ENCODE measurements around the gene ZBTB47.

The ZBTB47 gene

DNA sequence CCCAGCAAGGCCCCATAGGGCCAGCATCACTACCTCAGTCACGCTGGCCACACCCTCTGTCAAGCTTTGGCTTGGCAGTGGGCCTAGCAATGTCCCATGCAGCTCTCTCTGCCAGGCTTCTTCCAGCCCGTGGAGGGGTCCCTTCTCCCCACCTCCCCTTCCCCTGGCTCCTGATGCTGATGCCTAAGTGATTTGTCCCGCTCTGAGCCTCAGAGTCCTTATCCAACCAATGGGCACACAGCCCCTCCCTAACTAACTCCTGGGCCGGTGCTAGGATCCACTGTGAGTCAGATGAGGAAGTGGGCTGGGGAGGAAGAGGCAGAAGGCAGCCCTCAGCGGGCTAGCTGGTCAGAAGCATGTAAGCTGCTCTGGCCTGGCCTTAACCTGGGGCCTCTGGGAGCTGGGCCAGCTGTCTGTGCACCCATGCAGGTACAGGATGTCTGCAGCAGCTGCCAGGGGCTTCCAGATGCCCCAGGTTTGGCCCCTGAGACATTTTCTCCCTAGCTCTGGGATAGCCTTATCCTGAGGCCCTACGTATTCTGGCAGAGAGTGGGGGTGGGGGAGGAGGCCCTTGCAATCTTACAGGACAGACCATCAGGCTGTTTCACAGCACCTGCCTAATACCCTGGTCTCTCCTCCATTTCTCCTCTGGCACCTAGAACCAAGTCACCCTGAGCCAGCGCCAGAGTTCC, 740 bp upstream of the ZBTB47 start:
- DNase-seq (ENCODE audit: low spot score): peak; percentile 78

DNA sequence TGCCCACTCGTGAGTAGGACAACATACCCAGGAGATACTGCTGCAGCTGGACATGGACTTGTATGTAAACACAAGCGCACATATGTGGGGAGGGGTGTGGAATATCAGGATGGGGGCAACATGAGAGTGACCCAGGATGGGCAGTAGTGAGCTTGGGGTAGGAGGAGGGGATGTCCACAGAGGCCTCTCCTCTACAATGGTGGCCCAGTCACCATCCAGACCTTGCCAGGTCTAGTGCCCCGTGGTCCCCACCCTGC, 266 bp upstream of the ZBTB47 start:
- DNase-seq (ENCODE audit: low spot score): no peak

DNA sequence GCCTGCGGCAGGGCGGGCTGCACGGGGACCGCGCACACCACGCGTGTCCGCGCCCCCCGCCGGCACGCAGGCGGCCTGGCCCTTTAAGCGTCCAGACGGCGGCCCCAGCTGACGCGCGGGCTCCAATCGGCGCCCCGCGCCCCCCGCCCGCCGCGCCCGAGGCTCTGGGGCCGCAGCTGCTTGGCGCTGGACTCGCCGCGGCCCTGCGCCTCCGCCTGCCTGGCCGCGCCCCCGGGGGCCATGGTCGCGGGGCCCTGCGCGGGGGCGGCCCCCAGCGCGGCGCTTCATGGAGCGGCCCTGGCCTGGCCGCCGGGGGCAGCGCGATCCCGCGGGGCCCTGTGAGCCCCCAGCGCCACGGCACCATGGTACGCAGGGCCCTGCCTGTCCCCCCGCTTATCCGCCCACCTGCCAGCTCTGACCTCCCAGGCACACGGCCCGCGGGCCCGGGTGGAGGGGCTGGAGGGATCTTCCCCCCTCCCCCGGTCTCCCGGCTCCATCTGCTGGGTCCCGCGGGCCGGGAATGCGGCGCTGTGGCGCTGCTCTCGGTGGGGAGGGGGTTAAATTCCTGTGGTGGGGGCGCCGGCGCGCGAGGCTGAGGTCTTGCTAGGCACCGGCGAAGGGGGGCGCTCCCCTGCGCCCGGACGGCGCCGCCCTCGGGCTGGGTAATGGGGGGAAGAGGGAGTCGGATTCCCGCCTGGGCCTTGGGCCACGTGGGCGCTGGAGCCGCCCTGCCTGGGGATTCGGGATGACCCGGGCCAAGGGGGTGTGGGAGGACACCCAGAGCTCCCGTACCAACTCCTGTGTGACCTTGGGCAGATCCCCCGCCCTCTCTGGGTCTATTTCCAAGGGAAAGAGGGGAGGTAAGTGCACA, 1.1 kb downstream of the ZBTB47 start:
- DNase-seq (ENCODE audit: low spot score): peak; percentile 83

DNA sequence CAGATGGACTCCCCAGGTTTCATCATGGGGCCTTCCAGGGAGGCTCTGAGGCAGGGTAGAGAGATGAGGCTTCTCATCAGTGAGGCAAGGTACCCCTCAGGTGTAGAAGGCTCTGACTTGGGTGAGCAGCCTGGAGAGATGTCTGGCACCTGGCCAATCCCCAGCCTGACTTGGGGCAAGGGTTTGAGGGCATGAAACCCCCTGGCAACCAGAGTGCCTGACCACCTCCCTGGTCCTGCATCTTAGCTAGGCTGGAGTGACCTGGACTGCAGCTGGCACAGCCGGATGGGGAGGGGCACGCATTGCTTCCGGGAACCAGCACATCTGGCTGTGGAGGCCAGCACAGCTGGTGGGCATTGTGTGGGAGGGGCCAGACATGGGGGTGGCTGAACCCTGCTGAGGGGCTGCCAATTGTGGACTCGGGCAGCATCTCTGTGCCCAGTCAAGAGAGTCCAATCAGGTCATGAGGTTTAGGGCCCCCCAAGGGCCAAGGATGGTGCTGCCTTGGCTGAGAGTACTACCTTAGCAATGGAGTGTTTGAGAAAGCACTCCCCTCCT, 1.9 kb downstream of the ZBTB47 start:
- DNase-seq (ENCODE audit: low spot score): peak; percentile 49

DNA sequence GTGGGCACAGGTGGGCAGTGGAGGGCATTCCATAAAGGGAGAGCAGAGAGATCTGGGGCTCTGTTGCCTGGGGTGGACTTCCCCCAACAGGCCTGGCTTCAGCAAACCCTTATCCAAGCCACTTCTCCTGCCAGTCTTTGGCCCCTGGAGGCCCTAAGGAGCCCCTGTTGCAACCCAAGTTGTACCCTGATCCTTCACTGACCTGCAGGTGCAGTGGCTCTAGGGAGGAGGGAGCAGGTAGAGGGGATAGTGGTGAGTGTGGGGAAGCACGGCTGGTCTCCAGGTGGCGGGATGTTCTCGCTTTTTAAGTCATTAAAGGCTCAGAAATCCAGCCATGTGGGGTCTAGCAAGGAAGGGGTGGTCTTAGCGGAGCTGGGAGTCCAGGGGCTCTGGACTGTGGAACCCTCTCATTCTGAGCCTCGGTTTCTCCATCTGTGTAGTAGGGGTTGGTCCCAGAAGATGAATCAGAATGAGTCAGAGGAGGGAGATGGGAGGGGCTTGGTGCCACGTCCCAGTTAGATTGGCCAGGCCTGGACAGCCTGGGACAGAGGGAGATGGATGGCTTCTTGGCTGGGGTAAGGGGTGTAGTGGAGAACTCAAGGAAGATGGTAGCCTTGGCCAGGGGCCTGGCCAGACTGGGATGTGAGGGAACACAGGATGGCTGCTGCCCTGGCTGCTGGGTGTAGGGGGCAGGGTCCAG, 2.6 kb downstream of the ZBTB47 start:
- peak; percentile 75 for DNase-seq (ENCODE audit: low spot score)

DNA sequence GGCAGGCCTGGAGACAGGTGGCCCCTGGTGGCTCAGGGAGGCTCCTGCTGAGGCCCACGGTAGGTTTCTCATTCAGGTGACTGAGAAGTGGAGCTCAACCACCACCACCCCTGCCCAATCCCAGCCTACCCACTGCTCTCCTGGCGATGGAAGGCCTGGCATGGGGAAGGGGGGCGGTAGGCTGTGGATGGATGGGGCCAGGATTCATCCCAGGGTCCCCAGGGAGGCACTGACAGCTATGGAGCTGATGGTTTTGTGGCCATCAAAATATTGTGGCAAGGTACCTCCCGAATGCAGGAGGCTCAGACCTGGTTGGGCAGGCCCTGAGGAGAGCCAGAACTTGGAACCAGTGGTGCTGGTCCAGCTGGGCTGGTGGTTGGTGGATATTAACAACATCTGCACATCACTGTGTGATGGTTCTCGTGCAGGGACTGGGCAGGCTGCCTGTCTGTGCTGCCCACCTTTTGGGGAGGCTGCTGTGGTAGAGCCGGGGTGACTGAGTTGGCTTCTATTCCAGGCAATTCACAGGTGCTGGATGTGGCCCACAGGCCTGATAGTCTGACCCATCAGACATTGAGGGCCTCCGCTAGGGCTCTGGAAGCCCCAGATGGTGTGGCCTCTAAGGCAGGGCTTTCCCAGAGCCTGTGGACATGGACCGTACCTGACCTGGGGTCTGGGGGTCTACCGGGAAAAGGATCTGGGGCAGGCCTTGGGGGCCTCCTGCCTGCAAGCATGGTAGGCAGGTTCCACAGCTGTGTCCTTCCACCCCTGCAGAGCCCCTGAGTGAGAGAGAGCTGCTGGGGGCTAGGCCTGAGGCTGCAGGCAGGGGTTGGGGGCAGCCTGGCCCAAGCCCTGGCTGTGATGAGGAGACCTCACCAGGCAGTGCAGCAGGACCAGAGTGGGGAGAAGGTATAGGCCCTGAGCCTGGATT, 3.4 kb downstream of the ZBTB47 start:
- no peak for DNase-seq (ENCODE audit: low spot score)

DNA sequence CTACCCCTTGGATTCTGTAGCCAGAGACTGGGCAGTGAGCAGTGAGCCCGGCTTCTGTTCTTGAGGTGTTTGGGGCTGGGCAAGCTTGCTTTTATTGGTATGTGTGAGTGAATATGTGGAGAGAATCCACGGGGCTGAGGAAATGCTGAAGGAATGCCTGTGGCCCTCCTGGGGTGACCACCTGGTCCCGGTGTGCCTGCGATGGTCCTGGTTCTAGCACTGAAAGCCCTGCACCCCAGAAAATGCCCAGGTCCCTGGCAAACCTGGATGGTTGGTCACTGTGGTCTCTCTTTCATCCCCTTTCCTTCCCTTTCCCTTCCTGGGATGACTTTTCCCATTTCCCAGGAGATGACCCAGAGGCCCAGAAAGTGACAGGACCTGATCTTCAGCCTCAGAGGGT, 4.2 kb downstream of the ZBTB47 start:
- DNase-seq (ENCODE audit: low spot score): no peak

DNA sequence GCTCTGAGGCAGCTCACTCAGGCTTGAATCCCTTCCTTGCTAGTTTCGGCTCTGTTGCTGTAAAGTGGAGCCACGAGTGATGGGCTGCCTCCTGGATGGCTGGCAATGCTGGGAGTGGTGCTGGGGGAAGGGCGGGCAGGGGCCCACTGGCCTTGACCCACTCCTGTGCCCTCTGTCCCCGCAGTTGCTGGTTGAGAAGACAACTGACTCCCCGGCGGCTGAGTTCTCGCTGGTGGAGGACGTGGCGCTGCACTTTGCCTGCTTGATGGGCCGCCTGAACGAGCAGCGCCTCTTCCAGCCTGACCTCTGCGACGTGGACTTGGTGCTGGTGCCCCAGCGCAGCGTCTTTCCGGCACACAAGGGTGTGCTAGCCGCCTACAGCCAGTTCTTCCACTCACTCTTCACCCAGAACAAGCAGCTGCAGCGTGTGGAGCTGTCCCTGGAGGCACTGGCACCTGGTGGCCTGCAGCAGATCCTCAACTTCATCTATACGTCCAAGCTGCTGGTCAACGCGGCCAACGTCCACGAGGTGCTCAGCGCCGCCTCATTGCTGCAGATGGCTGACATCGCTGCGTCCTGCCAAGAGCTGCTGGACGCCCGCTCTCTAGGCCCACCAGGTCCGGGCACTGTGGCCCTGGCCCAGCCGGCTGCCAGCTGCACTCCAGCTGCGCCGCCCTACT, 4.7 kb downstream of the ZBTB47 start:
- DNase-seq (ENCODE audit: low spot score): no peak

DNA sequence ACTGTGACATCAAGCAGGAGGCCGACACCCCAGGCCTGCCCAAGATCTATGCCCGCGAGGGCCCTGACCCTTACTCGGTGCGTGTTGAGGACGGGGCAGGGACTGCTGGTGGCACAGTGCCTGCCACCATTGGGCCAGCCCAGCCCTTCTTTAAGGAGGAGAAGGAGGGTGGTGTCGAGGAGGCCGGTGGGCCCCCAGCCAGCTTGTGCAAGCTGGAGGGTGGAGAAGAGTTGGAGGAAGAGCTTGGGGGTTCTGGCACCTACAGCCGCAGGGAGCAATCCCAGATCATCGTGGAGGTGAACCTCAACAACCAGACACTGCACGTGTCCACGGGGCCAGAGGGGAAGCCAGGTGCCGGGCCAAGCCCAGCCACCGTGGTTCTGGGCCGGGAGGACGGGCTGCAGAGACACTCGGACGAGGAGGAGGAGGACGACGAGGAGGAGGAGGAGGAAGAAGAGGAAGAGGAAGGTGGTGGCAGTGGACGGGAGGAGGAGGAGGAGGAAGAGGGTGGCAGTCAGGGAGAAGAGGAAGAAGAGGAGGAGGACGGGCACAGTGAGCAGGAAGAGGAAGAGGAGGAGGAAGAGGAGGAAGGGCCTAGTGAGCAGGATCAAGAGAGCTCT, 5.4 kb downstream of the ZBTB47 start:
- DNase-seq (ENCODE audit: low spot score): no peak

DNA sequence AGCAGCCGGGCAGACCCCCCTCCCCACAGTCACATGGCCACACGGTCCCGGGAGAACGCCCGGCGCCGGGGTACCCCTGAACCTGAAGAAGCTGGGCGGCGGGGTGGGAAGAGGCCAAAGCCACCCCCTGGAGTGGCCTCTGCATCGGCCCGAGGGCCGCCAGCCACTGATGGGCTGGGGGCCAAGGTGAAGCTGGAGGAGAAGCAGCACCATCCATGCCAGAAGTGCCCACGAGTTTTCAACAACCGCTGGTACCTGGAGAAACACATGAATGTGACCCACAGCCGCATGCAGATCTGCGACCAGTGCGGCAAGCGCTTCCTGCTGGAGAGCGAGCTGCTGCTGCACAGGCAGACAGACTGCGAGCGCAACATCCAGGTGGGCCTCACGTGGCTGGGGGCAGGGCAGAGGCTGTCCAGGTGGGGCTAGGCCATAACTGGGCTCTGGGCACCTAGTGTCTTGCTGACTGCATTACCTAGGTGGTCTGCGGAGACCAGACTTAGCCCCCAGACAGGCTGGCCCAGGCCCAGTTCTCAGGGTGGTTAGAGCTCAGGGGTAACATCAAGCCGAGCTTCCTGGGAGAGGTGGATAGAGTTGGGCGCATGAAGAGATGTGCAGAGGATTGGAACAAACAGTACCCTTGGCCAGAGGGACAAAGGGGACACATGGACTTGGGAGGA, 6.1 kb downstream of the ZBTB47 start:
- peak; percentile 12 for DNase-seq (ENCODE audit: low spot score)

DNA sequence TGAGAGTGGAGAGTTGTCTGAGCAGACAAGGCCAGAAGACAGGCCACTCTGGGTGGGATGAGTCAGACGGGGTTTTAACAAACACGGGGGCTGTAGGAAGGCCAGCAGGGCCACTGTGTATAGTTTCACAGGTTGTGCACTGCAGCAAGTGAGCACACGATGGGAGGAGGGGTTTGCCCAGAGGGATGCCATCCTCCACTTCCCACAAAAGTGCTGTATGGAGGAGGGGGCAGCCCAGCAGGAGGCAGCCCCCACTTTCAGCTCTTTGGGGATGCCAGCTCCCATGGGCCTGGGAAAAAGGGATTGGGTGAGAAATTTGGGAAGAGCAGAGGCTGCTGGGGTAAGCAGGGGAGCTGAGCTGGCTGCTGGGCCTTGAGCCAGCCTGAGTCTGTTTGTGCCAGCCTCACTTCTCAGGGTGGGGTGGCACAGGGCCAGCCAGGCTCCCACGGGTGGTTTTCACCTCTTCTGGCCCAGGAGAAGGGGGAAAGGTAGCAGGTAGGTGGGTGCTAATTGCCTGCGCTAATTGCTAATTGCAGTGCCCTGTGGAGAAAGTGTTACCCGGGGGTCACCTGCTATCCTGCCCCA, 6.7 kb downstream of the ZBTB47 start:
- DNase-seq (ENCODE audit: low spot score): peak; percentile 69

DNA sequence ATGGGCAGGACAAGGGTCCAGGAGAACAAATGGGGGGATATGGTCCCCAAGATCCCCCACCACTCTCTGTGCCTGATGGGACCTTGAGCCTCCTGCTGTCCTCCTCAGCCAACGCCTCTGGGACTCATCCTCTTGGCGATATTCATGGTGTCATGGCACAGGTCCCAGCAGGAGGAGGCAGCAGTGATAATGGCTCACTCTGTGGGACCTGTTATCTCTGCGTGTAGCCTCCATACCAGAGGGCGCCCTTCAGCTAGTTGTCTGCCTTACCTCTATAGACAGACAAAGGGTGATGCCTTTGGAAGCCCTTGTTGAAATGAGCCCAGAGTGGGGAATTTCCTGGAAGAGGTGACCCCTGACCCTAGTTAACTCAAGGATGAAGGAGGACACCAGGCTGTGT, 7.4 kb downstream of the ZBTB47 start:
- peak; percentile 16 for DNase-seq (ENCODE audit: low spot score)

DNA sequence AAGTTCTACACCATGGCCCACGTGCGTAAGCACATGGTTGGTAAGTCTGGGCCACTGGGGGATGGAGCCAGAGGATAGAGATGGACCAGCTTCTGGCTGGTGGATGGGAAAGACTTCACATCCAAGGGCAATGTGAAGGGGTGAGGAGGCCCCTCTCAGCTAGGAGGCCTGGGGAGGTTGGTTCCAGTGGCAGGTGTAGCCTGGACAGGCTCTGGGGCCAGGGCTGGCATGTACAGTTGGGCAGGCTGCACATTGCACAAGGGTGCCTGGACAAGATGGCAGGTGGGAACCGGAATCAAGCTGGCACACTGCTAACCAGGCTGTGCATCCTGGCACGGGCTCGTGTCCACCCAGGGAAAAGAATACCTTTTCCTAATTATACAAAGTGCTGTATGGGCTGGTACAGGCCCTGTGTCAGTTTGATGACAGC, 8.1 kb downstream of the ZBTB47 start:
- DNase-seq (ENCODE audit: low spot score): no peak

DNA sequence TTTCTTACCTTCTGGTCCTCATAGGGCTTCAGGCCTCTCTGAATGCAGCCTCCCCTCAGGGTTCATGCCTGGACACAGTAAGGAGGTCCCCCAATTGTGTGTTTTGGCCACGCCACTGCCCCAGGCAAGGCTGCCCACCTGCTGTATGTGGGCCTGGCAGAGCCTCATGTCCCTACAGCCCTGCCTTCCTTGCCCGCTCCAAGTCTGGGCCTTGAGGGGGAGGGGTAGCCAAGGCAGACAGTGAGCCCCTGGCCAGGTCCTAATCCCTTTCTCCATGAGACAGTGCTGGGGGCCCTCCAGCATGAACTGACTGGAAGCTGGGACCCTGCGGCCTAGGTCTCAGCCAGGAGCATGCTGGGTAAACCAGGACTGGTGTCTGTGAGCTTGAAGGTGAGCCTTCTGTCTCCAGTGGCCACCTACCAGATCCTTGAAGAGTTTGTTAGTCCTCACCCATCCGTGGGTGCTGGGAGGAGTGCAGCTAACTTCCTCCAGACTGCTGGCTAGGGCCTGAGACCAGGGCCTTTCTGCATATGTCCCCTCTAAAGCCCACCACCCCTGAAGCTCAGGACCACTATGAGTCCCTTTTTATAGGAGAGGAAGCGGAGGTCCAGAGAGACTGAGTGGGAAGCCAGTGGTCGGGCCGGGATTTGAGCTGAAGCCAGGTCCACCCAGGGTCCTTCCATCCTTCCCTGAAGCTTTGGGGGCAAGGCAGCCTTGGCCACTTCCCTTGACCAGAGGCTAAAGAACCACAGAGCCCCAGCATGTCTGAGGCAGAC, 8.7 kb downstream of the ZBTB47 start:
- DNase-seq (ENCODE audit: low spot score): no peak

DNA sequence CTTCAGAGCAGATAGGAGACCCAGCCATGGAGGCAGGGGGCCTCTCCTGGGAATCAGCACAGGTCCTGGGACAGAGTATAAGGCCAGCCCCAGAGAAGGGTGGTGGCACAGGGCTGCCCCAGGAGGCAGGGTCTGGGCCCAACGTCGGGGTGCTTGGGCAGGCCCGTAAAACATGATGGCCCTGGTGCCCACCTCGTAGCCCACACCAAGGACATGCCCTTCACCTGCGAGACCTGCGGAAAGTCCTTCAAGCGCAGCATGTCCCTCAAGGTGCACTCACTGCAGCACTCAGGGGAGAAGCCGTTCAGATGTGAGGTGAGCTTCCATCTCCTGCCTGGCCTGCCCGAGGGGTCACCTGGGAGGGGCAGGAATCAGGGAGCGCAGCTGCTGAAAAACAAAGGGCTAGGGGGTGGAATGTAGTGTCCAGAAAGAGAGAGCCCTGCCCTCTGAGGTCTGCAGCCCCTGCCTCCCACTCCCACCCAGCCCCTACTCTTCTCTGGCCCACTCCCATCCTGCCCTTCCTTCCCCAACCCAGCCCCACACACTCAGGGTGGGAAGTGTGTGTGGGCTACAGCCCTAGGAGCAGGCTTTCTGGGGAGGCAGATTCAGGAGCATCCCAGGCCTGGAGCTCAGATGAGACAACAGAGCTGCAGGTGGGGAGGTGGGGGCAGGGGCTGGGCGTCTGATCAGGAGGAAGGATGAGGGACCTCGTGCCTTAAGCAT, 9.5 kb downstream of the ZBTB47 start:
- DNase-seq (ENCODE audit: low spot score): no peak

DNA sequence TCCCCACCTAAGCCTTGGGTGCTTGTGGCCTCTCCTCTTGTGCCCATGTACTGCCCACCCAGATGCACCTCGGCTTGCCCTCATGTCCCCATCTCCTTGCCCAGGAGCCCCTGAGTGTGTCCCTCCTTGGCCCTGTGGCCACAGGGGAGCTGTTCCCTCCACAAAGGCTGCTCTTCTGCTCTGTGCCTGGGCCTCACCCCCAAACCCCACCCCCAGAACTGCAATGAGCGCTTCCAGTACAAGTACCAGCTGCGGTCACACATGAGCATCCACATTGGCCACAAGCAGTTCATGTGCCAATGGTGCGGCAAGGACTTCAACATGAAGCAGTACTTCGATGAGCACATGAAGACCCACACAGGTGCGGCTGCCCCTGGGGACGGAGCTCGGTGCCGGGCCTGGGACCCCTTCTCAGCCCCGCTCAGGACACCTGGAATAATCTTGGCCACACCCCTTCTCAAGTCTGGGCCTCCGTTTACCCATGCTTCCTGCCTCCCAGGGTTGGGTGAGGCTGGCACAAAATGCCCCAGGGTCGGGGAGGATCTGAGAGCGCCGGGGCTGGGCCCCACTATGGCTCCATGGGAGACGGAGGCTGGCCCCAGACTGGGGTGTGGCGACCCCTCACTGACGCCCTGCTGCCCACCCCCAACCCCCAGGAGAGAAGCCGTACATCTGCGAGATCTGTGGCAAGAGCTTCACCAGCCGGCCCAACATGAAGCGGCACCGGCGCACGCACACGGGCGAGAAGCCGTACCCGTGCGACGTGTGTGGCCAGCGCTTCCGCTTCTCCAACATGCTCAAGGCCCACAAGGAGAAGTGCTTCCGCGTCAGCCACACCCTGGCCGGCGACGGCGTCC, 10.3 kb downstream of the ZBTB47 start:
- DNase-seq (ENCODE audit: low spot score): peak; percentile 11

DNA sequence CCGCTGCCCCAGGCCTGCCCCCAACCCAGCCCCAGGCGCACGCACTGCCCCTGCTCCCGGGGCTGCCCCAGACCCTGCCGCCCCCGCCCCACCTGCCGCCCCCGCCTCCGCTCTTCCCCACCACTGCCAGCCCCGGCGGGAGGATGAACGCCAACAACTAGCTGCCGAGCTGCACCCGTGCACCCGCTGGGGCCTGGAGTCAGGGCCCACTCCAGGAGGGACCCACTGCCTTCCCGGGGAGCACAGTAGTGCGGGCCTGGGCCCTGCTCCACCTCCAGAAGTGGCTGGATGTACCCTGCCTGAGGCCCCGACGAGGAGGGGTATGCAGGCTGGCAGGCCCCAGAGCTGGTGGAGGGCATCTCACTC, 10.9 kb downstream of the ZBTB47 start:
- DNase-seq (ENCODE audit: low spot score): no peak
